NB4 (cell line): ENCODE data around the gene XCR1.

Experiments
- DNase-seq: peaks from one replicate; pipeline ENCODE4 v3.0.0; 2010; ENCODE audit warnings: low read depth
- H3K4me3 ChIP-seq: one replicate; pipeline ENCODE4 v1.5.1; 2011; ENCODE audit warnings: mild to moderate bottlenecking, low read depth, low read length, moderate library complexity
- CTCF ChIP-seq: IDR thresholded peaks from one replicate; pipeline ENCODE4 v1.5.1; 2012; ENCODE audit warnings: low read depth, low read length
- MAX ChIP-seq: IDR thresholded peaks from 2 replicates; pipeline ENCODE4 v1.6.1; 2011; ENCODE audit warnings: low read depth, low read length
- MYC ChIP-seq: IDR thresholded peaks from 2 replicates; pipeline ENCODE4 v1.6.1; 2011; ENCODE audit warnings: low read depth, low read length
- POLR2A ChIP-seq: IDR thresholded peaks from 2 replicates; pipeline ENCODE4 v1.6.1; 2011; ENCODE audit warnings: mild to moderate bottlenecking; ENCODE audit not compliant: insufficient read length; ENCODE audit errors: extremely low read depth

XCR1 gene

GRCh38 chr3:46021516-46021915, 5.8 kb downstream of the XCR1 start:
- H3K4me3 ChIP-seq, result no peak overlapping the region
- TF ChIP-seq POLR2A (no peak), CTCF (no peak), MAX (no peak), MYC (no peak)

GRCh38 chr3:46020766-46021510, 6.3 kb downstream of the XCR1 start:
- TF ChIP-seq POLR2A, result no peak
- no peak for TF ChIP-seq CTCF
- TF ChIP-seq MYC, result no peak
- no peak for TF ChIP-seq MAX
- DNase-seq, result no peak
- no peak overlapping the region for H3K4me3 ChIP-seq

More at GRCh38 chr3:46021516-46021915, 5.8 kb downstream of the XCR1 start:
- DNase-seq, result no peak

GRCh38 chr3:46019707-46020106, 7.6 kb downstream of the XCR1 start:
- DNase-seq, result no peak
- no peak overlapping the region for H3K4me3 ChIP-seq
- TF ChIP-seq MAX (no peak), POLR2A (no peak), CTCF (no peak), MYC (no peak)

GRCh38 chr3:46017720-46018119, 9.6 kb downstream of the XCR1 start:
- TF ChIP-seq CTCF, result no peak
- TF ChIP-seq MAX, result peak; percentile 60
- peak; percentile 41; the same call in 1 of the 2 replicates for TF ChIP-seq MYC
- H3K4me3 ChIP-seq, result no peak overlapping the region
- DNase-seq, result peak; percentile 75

GRCh38 chr3:46013316-46014094, 13.8 kb downstream of the XCR1 start:
- H3K4me3 ChIP-seq, result no peak overlapping the region
- no peak for DNase-seq
- TF ChIP-seq MAX (no peak), CTCF (no peak), POLR2A (no peak), MYC (no peak)
